Measurements from ENCODE around the gene GATA3.

Gene GATA3

GRCh38 chr10:8057636-8058273 lies 3.3 kb downstream of the GATA3 start:
- H3K4me3 ChIP-seq (ENCODE audit: low read depth, low read length), result no peak overlapping the region
- no peak for DNase-seq (ENCODE audit: low read depth)
- no peak for TF ChIP-seq CTCF (IDR thresholded peaks at IDR 0.05; ENCODE audit: low read depth, low read length, missing control alignments)

- no peak for TF ChIP-seq CTCF (IDR thresholded peaks at IDR 0.05; ENCODE audit: low read depth, low read length, missing control alignments)
Measured at GRCh38 chr10:8058274-8059111, 4.0 kb downstream of the GATA3 start.

GRCh38 chr10:8059191-8059936 lies 4.9 kb downstream of the GATA3 start:
- H3K4me3 ChIP-seq (ENCODE audit: low read depth, low read length), result no peak overlapping the region
- TF ChIP-seq CTCF (IDR thresholded peaks at IDR 0.05; ENCODE audit: low read depth, low read length, missing control alignments), result no peak
- DNase-seq (ENCODE audit: low read depth), result no peak

More at GRCh38 chr10:8058274-8059111, 4.0 kb downstream of the GATA3 start:
- H3K4me3 ChIP-seq (ENCODE audit: low read depth, low read length), result no peak overlapping the region
- DNase-seq (ENCODE audit: low read depth), result no peak

GRCh38 chr10:8060010-8060703 lies 5.7 kb downstream of the GATA3 start:
- no peak for DNase-seq (ENCODE audit: low read depth)
- H3K4me3 ChIP-seq (ENCODE audit: low read depth, low read length), result peak overlapping the region; percentile 27
- no peak for TF ChIP-seq CTCF (IDR thresholded peaks at IDR 0.05; ENCODE audit: low read depth, low read length, missing control alignments)

- H3K4me3 ChIP-seq (ENCODE audit: low read depth, low read length), result peak overlapping the region; percentile 27
- DNase-seq (ENCODE audit: low read depth), result no peak
- no peak for TF ChIP-seq CTCF (IDR thresholded peaks at IDR 0.05; ENCODE audit: low read depth, low read length, missing control alignments)
Measured at GRCh38 chr10:8060704-8061121, 6.2 kb downstream of the GATA3 start.
